Measurements from ENCODE around the gene TNKS1BP1.
A peak's percentile ranks its signal among the peaks of the same experiment; 100 is the strongest.

Gene TNKS1BP1

DNA sequence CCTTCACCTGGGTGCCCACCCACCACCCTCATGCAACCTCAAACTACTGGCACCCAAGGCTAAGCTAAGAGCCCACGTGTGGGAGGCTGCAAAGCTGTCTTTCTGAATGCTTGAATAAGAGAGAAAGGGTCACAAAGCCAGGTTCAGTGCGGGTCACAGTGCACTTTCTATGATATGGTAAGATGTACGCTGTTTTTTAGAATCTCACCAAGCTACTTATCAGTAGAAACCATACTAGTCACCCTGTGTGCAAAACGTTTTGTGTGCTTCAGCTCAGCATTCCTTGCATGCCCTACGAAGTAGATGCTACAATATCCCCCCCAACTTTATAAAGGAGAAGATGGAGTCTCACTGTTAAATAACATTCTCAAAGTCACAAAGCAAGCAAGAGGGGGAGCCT is 28.3 kb upstream of the TNKS1BP1 start:
- no peak overlapping the region for H3K27ac ChIP-seq
- TF ChIP-seq ZFX (IDR thresholded peaks at IDR 0.05), result no peak
- TF ChIP-seq, protein P1, sequence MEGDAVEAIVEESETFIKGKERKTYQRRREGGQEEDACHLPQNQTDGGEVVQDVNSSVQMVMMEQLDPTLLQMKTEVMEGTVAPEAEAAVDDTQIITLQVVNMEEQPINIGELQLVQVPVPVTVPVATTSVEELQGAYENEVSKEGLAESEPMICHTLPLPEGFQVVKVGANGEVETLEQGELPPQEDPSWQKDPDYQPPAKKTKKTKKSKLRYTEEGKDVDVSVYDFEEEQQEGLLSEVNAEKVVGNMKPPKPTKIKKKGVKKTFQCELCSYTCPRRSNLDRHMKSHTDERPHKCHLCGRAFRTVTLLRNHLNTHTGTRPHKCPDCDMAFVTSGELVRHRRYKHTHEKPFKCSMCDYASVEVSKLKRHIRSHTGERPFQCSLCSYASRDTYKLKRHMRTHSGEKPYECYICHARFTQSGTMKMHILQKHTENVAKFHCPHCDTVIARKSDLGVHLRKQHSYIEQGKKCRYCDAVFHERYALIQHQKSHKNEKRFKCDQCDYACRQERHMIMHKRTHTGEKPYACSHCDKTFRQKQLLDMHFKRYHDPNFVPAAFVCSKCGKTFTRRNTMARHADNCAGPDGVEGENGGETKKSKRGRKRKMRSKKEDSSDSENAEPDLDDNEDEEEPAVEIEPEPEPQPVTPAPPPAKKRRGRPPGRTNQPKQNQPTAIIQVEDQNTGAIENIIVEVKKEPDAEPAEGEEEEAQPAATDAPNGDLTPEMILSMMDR (conservative IDR thresholded peaks at IDR 0.05), result no peak

DNA sequence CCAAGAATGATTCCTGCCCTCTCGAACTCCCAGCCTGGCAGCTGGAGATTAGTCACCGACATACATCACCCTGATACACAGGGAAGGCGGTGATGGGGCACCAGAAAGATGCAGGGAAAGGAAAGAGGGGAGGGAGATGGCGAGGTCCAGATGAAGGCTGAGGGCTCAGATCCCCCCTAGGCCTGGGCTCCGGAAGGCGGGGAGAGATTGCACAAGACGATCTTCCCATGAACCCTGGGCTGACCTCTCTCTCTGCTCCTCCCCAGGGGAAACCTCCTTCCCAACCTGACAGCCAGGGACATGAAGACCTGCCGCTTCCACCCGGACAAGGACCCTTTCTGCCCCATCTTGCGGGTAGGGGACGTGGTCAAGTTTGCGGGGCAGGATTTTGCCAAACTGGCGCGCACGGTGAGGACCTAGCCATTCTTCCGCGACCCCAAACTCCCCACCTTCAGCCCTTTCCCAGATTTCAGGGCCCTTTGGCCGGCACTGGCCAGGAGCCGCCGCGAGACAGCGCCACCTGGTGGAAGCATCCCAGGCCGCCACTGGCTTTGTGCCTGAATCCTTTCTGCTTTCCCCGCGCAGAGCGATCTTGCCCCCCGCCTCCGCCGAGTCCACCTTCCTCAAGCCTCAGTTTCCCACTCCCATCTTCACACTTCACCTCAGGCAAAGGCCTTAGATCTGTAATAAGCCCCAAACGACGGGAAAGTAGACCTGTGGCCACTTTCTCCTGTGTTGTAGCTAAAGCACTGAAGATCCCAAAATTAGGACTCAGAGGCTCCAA is 24.9 kb upstream of the TNKS1BP1 start:
- no peak overlapping the region for H3K27ac ChIP-seq
- TF ChIP-seq, protein P1 (conservative IDR thresholded peaks at IDR 0.05), result peak; percentile 96
- TF ChIP-seq ZFX (IDR thresholded peaks at IDR 0.05), result no peak

DNA sequence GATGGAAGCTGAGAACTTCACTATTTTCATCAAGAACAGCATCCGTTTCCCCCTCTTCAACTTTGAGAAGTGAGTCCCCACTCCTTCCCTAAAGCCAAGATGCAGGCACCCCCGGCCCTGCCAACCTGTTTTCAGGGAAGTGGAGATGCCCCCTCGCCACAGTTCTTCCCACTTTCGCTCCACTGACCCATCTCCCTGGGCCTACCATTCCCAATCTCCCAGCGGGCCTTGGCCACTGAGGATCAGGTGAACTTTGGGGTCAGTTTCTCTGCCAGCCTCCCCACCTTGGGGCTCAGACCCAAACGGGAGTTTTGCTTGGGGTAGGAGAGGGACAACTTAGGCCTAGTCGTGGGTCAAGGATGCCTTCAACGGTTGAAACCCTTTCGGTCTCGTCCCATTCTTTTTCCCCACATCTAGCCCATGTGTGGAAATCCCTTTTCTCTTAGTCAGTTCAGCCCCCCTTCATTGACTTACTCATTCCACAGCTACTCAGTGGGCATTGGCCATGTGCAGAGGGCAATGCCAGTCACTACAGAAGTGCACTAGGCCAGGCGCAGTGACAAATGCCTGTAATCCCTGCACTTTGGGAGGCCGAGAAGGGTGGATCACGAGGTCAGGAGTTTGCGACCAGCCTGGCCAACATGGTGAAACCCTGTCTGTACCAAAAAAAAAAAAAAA is 24.0 kb upstream of the TNKS1BP1 start:
- TF ChIP-seq, protein P1 (conservative IDR thresholded peaks at IDR 0.05), result no peak
- TF ChIP-seq ZFX (IDR thresholded peaks at IDR 0.05), result no peak
- H3K27ac ChIP-seq, result no peak overlapping the region

DNA sequence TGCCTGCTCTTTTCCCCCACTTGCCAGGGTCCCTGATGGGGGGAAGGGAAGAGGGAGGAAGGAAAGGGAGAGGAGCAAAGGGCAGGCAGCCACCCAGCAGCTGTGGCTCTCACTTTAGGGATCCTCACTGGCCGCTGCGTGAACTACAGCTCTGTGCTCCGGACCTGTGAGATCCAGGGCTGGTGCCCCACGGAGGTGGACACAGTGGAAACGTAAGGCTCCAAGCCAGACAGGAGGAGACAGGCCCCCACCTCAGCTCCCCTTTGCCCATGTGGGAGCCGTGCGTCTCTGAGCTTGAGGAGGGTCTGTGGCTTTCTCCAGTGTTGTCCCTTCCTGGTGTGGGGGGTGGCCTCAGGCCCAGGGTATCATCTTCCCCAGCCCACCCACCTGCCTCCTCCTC is 23.3 kb upstream of the TNKS1BP1 start:
- H3K27ac ChIP-seq, result no peak overlapping the region
- TF ChIP-seq, protein P1 (conservative IDR thresholded peaks at IDR 0.05), result no peak
- TF ChIP-seq ZFX (IDR thresholded peaks at IDR 0.05), result no peak

DNA sequence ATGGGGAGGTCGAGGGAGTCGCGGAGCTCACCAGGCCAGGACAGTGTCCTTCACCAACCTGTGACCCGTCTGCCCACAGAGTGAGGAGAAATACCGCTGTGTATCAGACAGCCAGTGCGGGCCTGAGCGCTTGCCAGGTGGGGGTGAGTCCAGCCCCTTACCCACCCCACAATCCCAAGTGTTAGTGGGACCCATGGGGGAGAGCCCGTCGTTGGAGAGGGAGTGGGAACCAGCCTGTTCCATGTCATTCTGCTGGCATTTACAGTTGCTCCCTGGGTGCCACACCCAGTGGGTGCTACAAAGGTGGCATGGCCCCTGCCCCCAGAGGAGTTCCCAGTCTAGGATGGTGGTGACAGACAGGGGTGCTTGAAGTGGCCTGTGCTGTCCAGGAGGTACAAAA is 22.6 kb upstream of the TNKS1BP1 start:
- H3K27ac ChIP-seq, result no peak overlapping the region
- TF ChIP-seq, protein P1 (conservative IDR thresholded peaks at IDR 0.05), result no peak
- TF ChIP-seq ZFX (IDR thresholded peaks at IDR 0.05), result no peak

DNA sequence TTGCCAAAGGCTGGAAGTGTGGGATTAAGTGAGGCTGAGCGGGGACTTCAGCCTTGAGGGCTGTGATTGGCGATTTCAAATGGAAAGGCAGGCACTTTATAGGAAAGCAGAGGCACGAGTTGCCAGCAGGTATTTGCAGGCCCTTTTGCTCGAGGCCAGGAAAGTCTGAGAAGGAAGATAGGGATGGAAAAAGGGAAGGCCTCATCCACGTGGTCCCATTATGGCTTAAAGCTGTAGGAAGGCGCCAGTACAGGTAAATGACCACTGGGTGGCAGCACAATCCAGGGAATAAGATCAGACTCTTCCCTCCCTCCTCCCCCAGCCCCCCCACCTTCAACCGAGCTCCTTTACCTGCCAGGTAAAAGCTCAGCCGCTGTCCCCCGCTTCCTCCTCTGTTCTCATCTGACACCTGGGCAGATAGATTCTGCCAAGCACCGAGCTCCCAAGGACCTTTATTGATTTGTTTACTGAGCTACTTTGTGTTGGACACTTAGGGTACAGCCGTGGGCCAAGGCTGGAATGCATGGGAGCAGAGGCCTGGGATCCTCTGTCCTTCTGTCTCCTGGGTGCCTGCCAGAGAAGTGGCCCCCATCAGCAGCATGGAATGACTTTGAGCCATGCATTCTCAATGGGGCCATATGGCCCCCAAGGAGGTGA is 20.9 kb upstream of the TNKS1BP1 start:
- TF ChIP-seq, protein P1 (conservative IDR thresholded peaks at IDR 0.05), result peak; percentile 88
- peak; percentile 71; the same call in 1 of the 2 replicates for TF ChIP-seq ZFX (IDR thresholded peaks at IDR 0.05)

DNA sequence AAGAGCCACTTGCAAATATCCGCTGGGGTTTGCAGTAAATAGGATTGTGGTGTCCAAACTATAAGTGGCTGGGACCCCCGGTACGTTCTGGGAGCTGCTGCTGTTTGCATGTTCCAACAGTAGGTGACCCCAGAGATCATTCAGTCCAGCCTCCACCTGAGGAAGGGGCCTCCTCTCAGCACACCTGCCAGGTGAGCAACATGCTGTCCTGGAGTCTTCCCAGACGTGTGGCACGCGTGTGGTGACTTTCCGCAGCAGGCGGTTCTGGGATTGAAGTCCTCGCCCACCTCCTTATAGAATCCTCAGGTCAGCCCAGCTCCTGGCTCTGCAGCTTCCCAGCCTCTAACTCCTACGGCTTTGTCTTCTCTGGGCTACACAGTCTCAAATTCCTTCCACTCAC is 20.1 kb upstream of the TNKS1BP1 start:
- peak overlapping the region; percentile 37 for H3K27ac ChIP-seq
- TF ChIP-seq ZFX (IDR thresholded peaks at IDR 0.05), result no peak
- TF ChIP-seq, protein P1 (conservative IDR thresholded peaks at IDR 0.05), result no peak

More for the DNA sequence above, 20.9 kb upstream of the TNKS1BP1 start:
- peak overlapping the region; percentile 37 for H3K27ac ChIP-seq
